Transverse colon (tissue), 4 donors: ENCODE results near the gene IGF1.

ENCODE experiments used
- CTCF ChIP-seq, 5 experiments: fragments of 200-600 bp in 3 of 5; fragments of 450-650 bp in 2 of 5; sonication (generic) in 3 of 5; IDR thresholded peaks; 1 replicate in 2 of 5; 2 replicates in 3 of 5; pipeline ENCODE4 v1.5.1; 2016 to 2017; ENCODE audit warnings: antibody characterized with exemption in 5 of 5, inconsistent platforms in 3 of 5, mild to moderate bottlenecking in 2 of 5, moderate library complexity in 1 of 5
- POLR2AphosphoS5 ChIP-seq, 3 donors: sonication (generic); formaldehyde crosslinking; IDR thresholded peaks; one replicate each; pipeline ENCODE4 v1.6.1; 2016; ENCODE audit warnings: antibody characterized with exemption in 3 of 3

- TF ChIP-seq CTCF (IDR thresholded peaks at IDR 0.05) (no peak), POLR2AphosphoS5 (IDR thresholded peaks at IDR 0.05) (no peak)
Observed at GRCh38 chr12:102487226-102487625, 6.9 kb upstream of the IGF1 start.
